ENCODE data around the gene TLK1.

TLK1 gene

DNA sequence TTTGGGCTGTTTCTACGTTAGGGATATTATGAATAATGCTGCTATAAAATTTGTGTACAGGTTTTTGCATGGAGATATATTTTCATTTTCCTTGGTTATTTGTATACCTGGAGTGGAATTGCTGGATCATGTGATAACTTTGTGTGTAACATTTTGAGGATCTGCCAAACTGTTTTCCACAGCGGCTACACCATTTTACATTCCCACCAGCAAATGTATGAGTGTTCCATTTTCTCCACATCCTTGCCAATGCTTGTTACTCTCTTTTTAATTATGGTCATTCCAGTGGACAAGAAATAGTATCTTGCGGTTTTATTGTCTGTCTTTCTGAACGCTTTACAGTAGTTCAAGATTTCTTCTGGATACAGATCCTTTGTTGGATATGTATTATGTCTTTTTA, 218.1 kb downstream of the TLK1 start:
- Histone ChIP-seq H3K4me3 (replicated peaks; ENCODE audit: insufficient read depth, low read length) (no peak overlapping the region), H3K27ac (replicated peaks) (no peak overlapping the region), H3K27me3 (ENCODE audit: insufficient read depth, poor library complexity, severe bottlenecking) (no peaks in the 10 kb centered on the region)
- TF ChIP-seq REST (IDR thresholded peaks at IDR 0.05; ENCODE audit: insufficient replicate concordance, low read depth), result no peak
- no peak for TF ChIP-seq GABPA (IDR thresholded peaks at IDR 0.05; ENCODE audit: low read depth)
- TF ChIP-seq CTCF (IDR thresholded peaks at IDR 0.05; ENCODE audit: insufficient read depth, low read length), result no peak
- TF ChIP-seq POLR2AphosphoS5 (IDR thresholded peaks at IDR 0.05; ENCODE audit: low read depth), result no peak
- no peak for TF ChIP-seq SPI1 (IDR thresholded peaks at IDR 0.05; ENCODE audit: borderline replicate concordance, low read depth)
- DNase-seq (ENCODE audit: low read depth in 1 of 2, low spot score in 1 of 2), result no peak

Measured in HL-60 (cell line).